ENCODE results near the gene FBXL19. TPM values are rescaled to one million over a fixed set of nuclear protein-coding genes. Genes with fewer than 3 reads are reported as not detected.

Gene FBXL19
- total RNA-seq, 1 donor from 2014 or later, result 56.4 TPM

DNA sequence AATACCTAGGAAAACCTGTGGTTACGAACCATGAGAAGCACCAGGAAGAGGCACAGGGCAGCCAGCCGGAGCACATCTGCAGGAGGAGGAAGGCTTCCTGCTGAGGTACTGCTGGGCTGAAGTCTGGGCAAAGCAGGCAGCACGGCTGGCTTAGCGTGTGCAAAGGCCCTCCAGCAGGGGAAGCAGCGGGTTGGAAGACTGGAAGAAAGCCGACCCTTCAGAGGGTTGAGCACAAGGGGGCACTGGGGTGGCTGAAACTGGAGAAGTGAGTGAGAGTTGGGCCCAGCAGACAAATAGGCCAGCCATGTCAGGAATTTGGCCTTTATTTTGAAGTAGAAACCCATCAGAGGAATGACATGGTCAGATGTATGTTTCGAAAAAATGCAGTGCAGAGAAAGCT, 49.5 kb downstream of the FBXL19 start:
- Mint-ChIP-seq H3K27ac (no peak overlapping the region), H3K27me3 (ENCODE audit: low read depth) (no peaks in the 10 kb centered on the region), H3K36me3 (peaks cover 57% of the 10 kb centered on the region), H3K4me1 (no peaks in the 10 kb centered on the region), H3K9me3 (no peaks in the 10 kb centered on the region), H3K4me3 (no peak overlapping the region)
- TF ChIP-seq CTCF (IDR thresholded peaks at IDR 0.05; ENCODE audit: unreplicated experiment), result no peak
- DNase-seq (ENCODE audit: low spot score in 2 of 2, unreplicated experiment in 2 of 2), result no peak

GRCh38 chr16:30974348-30974747, 51.0 kb downstream of the FBXL19 start:
- H3K36me3 Mint-ChIP-seq, result peaks cover 58% of the 10 kb centered on the region

DNA sequence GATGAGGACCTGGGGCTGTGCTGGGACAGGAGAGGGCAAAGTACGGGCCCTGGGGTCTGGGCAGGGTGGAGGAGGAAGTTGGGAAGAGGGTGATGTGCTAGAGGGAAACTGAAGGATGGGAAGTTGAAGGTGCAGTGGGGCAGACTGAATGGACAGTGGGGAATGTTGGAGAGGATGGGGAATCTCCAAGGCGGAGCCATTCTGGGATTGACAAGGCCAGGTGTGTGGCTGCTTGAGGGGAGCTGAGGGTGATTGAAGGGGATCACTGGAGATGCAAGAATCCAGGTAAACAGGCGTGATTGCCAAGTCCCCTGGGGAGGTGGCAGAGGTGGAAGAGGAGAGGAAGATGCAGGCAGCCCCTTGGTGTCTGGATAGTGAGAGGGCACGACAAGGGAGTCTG, 53.1 kb downstream of the FBXL19 start:
- DNase-seq (ENCODE audit: low spot score in 2 of 2, unreplicated experiment in 2 of 2), result no peak
- Mint-ChIP-seq H3K9me3 (no peaks in the 10 kb centered on the region), H3K4me3 (no peak overlapping the region), H3K36me3 (peaks cover 52% of the 10 kb centered on the region), H3K27me3 (ENCODE audit: low read depth) (no peaks in the 10 kb centered on the region), H3K27ac (no peak overlapping the region), H3K4me1 (no peaks in the 10 kb centered on the region)
- no peak for TF ChIP-seq CTCF (IDR thresholded peaks at IDR 0.05; ENCODE audit: unreplicated experiment)

More at GRCh38 chr16:30974348-30974747, 51.0 kb downstream of the FBXL19 start:
- Mint-ChIP-seq H3K4me3 (no peak overlapping the region), H3K27ac (no peak overlapping the region), H3K4me1 (no peaks in the 10 kb centered on the region), H3K9me3 (no peaks in the 10 kb centered on the region), H3K27me3 (ENCODE audit: low read depth) (no peaks in the 10 kb centered on the region)
- no peak for DNase-seq (ENCODE audit: low spot score in 2 of 2, unreplicated experiment in 2 of 2)
- no peak for TF ChIP-seq CTCF (IDR thresholded peaks at IDR 0.05; ENCODE audit: unreplicated experiment)

DNA sequence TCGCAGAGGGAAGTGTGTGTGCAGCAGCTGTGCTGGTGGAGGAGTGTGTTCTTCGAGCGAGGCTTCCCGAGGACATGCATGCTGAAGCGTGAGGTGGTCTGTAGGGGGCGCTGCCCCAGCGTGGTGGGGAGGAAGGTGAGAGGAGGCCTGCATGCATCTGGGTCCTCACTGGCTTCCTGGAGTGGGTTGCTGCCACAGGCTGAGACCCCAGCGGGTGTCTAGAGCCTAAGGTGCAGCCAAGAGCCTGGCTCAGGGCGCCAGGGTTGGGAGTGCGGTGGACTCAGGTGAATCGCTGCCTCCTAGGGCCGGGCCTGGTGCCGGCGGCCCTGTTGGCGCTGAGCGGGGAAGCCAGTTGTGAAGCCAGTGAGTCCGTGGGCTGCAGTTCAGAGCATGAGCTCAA, 54.1 kb downstream of the FBXL19 start:
- H3K36me3 Mint-ChIP-seq, result peaks cover 45% of the 10 kb centered on the region
- no peak overlapping the region for H3K27ac Mint-ChIP-seq
- no peaks in the 10 kb centered on the region for H3K4me1 Mint-ChIP-seq
- no peak for DNase-seq (ENCODE audit: low spot score in 2 of 2, unreplicated experiment in 2 of 2)
- no peaks in the 10 kb centered on the region for H3K9me3 Mint-ChIP-seq
- peak; percentile 32 for TF ChIP-seq CTCF (IDR thresholded peaks at IDR 0.05; ENCODE audit: unreplicated experiment)
- no peaks in the 10 kb centered on the region for H3K27me3 Mint-ChIP-seq (ENCODE audit: low read depth)
- H3K4me3 Mint-ChIP-seq, result no peak overlapping the region

DNA sequence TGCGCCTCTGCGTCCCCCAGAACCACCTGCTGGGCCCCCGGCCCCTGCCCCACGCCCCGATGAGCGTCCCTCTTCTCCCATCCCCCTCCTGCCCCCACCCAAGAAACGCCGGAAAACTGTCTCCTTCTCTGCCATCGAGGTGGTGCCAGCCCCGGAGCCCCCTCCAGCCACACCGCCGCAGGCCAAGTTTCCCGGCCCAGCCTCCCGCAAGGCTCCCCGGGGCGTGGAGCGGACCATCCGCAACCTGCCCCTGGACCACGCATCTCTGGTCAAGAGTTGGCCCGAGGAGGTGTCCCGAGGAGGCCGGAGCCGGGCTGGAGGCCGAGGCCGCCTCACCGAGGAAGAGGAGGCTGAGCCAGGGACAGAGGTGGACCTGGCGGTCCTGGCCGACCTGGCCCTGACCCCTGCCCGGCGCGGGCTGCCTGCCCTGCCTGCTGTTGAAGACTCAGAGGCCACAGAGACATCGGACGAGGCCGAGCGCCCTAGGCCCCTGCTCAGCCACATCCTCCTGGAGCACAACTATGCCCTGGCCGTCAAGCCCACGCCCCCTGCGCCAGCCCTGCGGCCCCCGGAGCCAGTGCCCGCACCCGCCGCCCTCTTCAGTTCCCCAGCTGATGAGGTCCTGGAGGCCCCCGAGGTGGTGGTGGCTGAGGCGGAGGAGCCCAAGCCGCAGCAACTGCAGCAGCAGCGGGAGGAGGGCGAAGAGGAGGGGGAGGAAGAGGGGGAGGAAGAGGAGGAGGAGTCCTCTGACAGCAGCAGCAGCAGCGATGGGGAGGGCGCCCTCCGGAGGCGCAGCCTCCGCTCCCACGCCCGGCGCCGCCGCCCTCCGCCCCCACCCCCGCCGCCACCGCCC, 56.0 kb downstream of the FBXL19 start:
- peaks cover 33% of the 10 kb centered on the region for H3K36me3 Mint-ChIP-seq
- H3K9me3 Mint-ChIP-seq, result no peaks in the 10 kb centered on the region
- TF ChIP-seq CTCF (IDR thresholded peaks at IDR 0.05; ENCODE audit: unreplicated experiment), result no peak
- H3K27ac Mint-ChIP-seq, result no peak overlapping the region
- DNase-seq (ENCODE audit: low spot score in 2 of 2, unreplicated experiment in 2 of 2), result no peak
- H3K4me3 Mint-ChIP-seq, result no peak overlapping the region
- no peaks in the 10 kb centered on the region for H3K27me3 Mint-ChIP-seq (ENCODE audit: low read depth)
- H3K4me1 Mint-ChIP-seq, result no peaks in the 10 kb centered on the region
